Suppressor macrophage treated with lipopolysaccharide for 4 hours (primary cell): Measurements from ENCODE around the gene TRA2B.
A peak's percentile ranks its signal among the peaks of the same experiment; 100 is the strongest.

Experiments
- DNase-seq: peaks from one replicate; pipeline ENCODE4 v3.0.0-alpha.2; 2020

TRA2B gene

DNA sequence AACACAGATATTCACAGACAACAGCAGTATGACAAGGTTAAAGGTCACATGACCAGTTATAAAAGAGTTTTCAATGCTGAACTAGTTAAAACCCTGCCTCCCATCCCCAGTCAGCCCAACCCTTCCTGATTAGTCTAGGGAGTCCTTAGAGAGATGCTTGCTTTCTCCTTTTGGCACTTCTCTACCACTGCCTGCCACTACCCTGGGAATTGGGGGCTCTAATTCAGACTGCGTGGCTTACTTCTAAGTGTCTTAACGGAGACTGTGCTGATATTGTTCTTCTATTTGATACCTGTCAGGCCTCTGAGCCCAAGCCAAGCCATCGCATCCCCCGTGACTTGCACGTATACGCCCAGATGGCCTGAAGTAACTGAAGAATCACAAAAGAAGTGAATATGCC is 11.7 kb upstream of the TRA2B start:
- no peak for DNase-seq

DNA sequence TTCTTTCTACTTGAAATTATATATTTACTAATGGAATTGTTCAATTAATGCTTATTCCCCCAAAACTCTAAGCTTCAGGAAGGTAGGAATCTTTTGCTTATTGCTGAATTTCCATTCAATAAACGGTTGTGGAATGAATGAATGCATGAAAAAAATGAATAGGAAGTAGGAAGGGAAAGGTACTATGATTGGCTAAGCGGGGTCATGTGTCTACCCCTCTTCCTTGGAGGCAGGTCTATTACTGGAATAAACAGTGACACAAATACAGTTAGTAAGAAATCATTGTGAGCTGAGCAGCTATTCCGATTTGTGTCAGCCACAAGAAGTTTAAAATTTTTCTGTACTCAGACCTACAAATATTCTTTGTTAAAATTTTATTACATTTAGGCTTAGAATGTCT is 10.5 kb upstream of the TRA2B start:
- DNase-seq: no peak

DNA sequence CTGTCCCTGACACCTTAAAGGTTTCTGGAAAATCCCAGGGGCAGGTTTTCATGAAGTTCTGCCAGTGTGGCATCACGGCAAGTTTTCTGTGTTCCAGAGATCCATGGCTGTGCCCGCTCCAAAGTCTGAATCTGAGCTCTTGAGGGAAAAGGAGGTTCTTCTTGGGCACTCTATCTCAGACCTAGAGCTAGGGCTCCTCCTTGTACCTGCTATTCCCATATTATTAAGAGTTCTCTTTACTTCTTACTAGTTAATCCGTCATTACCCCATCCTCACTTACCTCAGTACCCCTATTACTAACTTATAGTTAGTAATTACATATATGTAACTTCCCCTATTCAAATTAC is 5.9 kb upstream of the TRA2B start:
- DNase-seq: no peak

DNA sequence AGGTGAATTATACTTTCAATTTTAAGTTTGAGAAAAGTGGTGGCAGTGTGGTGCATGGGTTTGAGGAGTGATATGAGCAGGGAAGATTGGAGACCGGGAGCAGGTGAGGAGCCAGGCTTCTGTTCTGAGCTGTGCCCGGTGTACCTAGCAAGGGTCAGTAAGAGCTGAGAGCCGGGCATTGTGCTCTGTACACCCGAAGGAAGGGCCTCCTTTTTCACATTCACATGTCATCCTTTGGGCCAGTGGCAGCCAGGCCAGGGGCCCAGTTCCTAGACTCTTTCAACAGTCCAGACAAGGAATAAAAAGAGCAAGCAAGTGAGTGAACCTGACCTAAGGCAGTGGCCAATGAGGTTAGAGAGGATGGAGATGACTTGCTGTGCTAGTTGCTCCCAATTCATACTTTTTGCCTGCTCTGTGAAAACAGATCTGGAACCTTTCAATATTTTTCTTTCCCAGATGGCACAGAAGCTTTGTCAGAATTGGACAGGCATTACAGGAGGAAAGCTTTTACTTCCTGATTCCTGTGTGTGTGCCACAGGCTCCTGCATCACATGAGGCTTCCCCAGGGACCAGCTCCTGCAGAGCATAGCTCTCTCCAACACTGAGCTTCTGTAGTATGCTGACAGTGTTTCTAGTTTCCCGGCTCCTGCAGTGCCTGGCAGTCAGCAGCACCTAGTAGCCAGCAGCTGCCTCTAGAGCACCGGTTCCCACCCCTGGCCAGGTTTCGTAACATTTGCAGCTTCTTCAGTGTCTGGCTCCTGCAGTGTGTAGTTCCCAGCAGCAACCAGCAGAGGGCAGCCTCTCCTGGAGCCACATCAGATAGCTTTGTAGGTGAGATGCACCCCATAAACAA is 5.3 kb upstream of the TRA2B start:
- DNase-seq: peak; percentile 85

DNA sequence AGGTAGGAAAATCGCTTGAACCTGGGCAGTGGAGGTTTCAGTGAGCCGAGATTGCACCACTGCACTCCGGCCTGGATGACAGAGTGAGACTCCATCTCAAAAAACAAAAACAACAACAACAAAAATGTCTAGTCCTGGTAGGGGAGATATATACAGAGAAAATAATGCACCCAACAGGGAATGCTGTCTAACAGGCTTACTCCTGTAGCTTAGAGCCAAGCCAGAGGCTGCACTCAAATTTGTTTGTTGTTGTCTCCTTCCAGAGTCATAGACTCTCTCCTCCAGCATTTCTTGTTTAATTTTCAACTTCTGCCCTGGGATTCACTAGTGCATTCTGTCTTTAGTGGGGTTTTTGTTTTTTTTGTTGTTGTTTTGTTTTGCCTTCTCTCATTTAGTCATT is 4.6 kb upstream of the TRA2B start:
- DNase-seq: no peak

DNA sequence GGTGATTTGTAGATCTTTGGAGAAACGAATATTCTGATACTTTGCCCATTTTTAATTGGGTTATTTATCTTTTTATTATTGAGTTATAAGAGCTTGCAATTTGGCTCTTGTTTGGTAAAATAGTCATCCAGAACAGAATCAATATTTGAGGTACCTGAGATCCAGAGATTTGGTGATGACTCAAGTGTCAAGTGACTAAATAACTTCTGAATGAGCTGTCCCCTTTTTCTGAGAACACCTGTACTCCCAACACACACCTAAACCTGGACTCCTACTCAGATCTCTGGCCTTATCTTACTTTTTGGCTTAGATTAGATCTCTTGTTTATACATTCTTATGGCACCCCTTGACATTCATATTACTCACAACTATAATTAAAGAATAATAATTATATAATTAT is 3.1 kb upstream of the TRA2B start:
- no peak for DNase-seq

DNA sequence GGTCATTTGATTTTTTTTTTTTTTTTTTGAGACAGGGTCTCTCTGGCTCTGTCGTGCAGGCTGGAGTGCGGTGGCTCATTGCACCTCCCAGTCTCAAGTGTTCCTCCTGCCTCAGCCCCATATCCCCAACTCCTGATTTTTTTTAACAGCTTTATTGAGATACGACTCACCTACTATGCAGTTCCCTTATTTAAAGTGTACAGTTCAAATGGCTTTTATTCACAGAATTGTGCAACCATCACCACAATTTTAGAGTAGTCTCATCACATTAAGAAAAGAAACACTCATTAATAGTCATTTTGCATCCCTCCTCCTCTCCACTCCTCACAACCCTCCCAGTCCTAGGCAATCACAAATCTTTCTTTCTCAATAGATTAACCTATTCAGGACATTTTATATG is 1.9 kb upstream of the TRA2B start:
- no peak for DNase-seq

DNA sequence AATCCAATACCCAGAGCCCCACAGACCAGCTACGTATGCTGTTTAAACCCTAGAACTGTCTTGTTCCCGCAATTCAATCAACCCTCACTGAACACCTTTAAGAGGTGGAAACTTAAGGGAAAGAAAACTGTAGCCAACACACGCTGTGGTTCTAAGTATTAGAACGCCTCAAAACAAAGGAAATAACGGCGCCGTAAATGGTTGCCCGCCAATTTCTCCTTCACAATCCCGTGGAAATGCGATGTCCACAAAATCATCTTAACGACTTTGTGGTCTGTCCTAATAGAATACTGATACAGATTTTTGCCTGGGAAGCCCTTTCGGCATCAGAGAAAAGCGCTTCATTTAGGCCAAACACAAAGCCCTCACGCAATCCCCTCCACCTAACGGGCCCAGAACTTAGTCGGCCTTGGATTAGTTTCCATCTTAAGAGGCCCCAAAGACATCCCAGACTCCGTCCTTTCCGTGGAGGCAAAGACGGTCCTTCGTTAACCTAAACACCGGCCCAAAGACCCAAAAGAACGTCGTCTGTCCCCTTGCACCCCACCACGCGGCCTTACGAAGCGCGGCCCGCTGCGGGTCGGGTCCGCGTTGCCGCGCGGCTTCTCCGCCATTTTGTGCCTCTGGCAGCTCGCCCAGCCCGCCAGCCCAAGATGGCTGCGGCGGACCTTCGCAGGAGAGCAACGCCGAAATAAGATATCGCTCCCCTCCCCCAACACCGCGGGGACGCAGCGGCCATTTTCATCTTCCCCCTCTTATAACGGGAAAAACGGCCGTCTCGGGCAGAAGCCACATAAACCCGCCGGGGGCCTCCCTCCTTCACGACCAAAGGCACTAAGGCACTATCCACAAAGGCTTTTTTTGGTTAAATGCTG is 763 bp downstream of the TRA2B start:
- DNase-seq: peak; percentile 93

DNA sequence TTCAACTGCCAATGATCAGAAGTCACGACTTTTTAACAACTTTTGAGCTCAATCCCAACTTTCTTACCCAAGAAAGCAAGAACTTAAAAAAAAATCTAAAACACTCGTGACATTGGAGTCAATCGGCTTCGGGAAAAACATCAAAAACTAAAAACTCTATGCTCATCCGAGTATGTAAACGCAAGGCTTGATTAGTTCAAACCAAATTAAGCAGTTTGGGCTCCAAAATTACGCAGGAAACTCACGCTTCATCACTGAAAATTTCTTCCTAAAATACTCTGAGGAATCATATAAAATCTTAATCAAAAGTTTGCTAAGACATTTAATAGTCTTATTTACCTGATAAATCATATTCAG is 1.6 kb downstream of the TRA2B start:
- DNase-seq: no peak

DNA sequence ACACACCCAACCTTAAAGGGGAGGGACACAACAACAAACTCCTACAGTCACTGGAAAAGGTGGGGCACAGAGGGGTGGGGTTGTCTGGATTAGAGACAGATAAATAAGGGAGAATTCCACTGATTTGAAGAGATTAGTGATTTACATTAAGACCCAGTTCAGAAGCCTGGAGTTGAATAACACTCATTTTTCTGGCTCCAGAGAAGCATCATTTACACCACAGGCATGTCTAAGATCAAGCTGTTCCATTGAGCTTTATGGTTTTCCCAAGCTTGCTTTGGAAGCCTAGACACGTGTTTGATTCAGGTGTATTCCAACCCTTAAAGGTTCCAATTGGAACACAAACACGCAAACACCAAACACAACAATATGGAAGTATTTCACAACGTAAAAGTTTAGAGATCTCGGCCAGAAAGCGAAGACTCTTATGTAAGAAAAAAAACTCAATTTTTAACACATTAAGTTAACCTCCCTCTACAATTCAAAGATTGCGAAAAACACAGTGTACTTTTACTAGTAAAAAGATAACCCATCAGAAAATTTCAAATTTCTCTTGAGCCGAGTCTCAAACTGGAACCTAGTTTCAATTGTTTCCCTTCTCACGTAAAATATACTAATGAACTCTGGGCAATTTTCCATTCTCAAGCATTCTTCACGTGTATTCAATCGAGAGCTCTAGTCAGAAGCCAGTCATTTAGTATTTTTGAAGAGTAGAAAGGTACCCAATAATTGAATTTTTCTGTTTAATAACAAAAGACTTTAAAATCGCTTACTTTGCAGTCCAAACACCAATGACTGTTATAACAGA is 2.1 kb downstream of the TRA2B start:
- no peak for DNase-seq

DNA sequence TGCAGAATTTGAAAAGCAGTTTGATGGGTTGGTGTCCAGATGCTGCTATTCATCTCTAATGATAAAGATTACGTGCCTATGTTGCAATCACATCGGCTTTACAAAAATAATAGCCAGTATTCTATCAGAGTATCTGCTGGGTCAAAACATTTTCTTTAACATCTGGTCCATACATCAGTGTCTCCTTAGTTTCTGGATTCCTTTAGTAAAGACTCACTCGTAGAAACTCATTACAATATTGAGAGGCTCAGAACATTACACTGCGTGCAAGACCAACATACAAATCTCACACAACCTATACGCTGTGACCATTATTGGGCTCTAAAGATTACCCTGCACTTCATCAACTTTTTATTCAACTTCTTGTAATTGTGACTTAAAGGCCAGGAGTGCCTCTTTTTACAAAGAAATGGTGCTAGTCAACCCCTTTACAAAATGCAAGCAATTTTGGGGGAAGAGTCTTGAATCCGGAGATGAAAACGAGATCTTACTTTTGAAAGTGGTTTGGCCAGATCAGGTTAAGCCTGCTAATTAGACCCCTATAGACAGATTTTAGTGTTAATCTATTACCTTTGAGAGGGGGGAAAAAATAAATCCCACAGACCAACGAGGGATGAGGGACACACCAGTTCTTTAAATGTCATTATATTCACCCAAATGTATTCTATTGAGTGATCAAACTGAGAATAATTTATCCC is 2.9 kb downstream of the TRA2B start:
- no peak for DNase-seq

DNA sequence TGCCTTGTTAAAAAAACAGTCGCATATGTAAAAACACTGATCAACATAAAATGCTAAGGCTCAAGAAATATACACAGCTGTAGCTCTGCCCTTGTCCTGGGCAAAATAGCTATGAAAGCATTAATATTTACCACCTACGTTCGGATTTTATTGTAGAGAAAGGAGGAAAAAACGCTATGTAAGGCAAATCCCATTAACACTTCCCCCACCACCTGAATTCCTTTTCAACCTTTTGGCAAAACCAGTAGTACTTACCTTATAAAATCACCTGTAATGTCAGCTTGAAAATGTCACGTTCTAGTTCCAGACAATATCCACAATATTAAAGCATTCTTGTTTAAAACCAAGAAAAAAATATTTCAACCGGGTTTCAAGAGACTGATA is 3.6 kb downstream of the TRA2B start:
- DNase-seq: no peak

DNA sequence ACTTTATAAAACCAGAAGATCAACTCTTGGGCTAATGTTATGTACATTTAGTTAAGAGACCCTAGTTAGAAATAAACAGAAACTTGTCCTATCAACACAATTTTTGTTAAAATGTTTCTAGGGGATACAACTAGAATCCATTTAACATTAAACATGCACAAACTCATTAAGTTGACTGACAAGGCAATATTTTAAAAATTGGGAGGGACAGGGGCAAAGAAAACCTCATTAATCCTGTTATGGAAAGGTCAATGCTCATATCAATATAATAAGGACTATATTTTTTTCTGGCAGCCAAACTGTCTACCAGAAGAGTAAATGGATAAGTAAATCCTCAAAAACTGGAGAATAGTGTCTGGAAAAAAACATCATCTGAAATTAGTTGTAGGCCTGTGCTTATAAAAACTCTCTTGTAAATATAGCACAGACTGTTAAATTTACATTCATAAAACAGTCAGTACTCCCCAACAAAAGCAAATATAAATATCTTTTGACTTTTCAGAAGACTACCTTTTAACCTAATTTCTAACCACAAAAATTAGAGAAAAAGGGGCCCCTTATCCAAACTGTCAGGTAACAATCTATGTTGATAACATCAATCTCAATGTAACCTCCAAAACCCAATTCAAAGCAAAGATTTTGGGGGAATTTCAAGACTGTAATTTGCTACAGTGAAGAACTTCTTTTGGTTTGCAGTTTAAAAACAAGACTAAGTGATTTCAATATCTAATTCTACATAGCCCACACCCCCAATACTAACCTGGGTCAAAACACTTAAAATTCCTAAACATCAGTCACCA is 4.2 kb downstream of the TRA2B start:
- DNase-seq: no peak

DNA sequence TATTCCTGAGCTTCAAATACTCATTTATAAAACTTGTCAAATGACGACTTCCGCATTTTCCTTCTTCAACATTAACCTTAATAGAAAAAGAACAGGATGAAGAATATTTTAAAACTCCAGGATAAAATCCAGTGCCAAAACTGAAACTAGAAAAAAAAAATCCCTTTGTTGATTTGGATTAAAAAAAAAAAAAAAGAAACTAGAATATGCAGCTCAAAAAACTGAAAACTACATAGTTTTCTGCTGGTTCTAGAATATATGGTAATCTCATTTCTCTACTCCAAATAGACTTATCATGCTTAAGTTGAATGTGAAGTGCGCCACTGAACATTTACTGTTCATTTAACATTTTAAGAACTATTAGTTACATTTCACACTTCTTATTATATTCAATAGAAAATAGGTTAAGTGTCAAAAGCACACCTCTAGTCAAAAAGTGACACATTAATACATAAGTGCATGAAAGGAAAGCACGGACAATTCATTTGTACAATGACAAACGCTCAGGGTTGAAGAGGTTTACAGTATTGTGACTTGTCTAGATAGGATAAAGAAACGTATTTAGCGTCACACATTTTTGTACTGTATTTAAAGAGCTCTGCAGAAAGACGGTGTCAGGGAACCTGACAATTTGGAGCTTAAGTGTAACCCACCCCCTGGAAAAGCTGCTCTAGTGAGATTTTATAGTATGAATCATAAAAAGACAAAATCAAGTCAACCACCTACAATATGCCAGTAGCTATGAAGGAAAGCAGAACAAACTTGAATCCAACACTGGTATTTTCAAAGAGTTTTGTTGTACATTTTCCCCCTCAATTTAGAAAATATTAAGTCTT is 5.8 kb downstream of the TRA2B start:
- DNase-seq: peak; percentile 40

DNA sequence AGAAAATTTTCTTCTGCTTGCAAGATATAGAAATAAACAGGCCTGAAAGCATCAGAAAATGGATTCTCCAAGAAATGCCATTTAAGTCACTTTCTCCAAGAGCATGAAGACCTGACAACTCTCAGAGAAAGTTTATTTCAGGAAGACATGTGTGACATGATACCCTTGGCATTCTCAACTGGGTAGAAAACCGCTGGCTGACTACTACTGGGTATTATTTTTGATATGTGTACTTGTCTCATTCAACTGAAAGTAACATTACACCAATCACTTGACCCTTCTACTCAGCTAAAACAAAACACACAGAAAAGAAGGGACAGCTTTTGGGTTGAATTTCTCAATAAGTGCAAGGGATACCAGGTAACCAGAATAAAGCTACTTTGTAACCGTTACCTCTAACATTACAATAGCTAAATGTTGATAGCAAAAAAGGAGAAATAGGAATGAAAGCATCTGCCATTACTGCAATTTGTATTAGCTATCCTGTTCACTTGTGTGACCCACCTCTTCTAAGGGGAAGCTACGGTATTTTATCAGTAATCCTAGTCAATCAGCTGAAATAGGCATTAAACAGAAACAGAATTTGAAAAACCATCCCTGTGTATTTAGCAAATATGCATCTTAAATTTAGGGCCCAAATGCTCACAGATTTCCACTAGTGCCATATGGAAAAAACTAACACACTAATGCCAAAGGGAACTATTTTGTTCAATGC is 7.3 kb downstream of the TRA2B start:
- DNase-seq: no peak

DNA sequence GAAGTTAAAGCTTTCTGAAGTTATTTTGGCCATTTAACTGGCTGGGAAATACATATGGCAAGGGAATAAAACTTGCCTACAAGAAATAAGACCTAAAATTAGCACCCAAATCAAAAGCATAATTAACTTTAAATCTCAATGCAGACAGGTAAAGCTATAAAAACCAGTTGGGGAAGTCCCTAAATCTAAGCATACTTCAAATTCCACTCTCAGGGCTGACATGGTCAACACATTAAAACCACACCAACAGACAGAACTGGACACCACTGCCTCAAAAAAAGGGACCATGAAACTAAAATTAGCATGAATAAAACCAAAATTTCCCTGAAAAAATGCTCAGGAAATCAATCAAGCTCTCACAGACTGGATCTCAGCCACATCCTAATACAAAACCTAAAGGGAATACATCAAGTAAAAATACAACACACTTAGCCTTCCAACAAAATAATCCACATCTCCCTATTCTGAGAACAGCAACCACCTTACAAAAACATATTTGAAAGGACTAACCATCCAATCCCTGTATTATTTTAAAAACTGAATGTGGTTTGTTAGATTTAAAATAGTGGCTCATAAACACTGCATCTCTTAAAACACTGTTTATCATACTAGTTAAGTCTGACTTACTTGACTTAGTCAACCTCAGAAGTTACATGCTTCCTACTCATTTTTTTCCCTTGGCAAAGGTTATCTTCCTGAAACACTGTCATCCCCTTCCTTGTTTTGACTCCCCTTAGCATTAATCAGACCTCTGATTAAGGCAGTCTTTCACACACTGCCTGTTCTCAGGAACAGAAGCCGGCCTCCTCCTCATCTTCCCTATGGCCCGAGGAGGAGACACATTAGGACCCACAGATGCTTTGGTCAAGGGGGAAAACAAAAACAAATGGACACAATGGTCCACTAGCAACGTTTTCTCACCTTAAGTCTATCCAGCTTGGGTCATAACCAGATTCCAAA is 8.3 kb downstream of the TRA2B start:
- DNase-seq: peak; percentile 62

DNA sequence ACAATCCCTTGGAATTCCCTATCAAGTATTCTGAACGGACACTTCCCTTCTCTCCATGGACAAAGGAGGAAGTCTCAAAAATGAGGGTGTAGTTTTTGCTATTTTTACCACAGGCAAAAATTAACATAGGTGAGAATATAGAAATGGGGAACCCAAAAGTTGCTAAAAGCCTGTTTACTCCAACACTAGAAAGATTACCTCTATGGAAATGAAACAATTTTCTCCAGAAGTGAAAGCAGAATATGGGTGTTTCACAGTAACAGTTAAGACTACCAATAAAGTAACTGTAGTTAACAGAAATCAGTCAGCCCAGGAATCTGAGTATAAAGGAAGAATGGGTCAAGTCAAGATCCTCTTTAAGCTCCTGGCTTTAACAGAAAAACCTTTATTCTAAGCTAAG is 9.3 kb downstream of the TRA2B start:
- peak; percentile 36 for DNase-seq

DNA sequence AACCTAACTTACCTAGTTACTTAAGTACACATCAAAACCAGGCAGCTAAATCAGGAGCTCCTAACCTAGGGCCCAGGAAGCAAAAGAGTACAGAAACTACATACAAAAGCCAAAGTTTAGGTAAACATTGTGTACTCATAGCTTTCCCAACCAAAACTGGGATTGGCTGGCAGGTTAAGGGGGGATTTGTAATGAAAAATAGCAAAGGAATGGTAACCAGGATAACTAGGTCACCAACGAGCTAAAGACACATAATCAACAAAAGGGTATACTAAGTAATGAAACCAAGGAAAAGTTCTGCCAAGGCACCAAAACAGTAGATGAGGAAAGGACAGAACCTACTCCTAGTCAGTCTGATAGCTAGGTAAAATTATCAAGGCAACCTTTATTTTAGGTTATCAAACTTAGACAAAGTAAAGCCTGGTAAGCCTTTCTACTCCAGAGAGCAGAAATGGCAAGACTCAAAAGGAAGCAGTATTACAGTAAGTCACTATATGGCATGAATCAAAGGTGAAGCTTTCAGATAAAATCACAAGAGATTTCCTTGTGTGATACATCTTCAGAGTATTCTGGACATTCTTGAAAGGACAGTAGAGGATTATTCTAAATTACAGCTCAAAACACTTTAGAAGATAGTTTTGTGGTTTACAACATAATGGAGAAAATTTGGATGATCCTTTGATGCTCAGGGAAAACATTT is 10.2 kb downstream of the TRA2B start:
- DNase-seq: no peak

DNA sequence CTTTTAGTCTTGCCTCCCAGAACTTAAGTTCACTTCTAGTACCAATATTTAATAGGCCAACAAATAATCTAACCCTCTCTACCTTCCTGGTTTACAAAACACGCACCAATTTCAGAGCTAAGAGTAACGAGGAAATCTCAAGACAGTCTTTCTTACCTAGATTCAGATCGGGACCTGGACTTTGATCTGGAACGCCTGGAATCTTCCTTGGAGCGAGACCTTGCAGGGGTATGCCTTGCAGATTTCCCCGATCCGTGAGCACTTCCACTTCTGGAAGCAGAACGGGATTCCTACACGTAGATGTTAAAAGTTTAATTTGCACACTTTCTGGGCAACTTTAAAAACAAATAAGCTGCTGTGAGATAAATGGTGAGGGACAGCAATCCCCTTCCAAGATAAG is 11.4 kb downstream of the TRA2B start:
- no peak for DNase-seq
